A673 (cell line): Measurements from ENCODE around the gene PLAC1. TPM values are rescaled to one million over a fixed set of nuclear protein-coding genes. Genes with fewer than 3 reads are reported as not detected.

Experiments used
- BruUV-seq: library from RNA; stranded (reverse); fragments of 400-500 nt; replicated peaks from 2 replicates; lab custom pipeline; 2021; lab: Mats Ljungman, UMichigan
- CTCF ChIA-PET: fragments of 300-600 bp; sonication (Branson Sonifier 250); formaldehyde crosslinking; loops from one replicate; lab custom pipeline; 2022; ENCODE audit warnings: antibody characterized with exemption; lab: Charles Lee
- POLR2A ChIA-PET: fragments of 300-600 bp; sonication (Branson Sonifier 250); formaldehyde crosslinking; loops from one replicate; lab custom pipeline; 2022; ENCODE audit warnings: antibody characterized with exemption; ENCODE audit not compliant: low non-redundant PET; lab: Charles Lee
- DNase-seq: peaks from one replicate; pipeline ENCODE4 v3.0.0-alpha.2; 2015; ENCODE audit warnings: low spot score
- H3K27ac ChIP-seq: fragments of 200-600 bp; sonication (generic); 2 replicates; pipeline ENCODE4 v1.5.1; 2016; ENCODE audit warnings: mixed run types, low read depth, mild to moderate bottlenecking, mixed read lengths, antibody characterized with exemption, low read length; ENCODE audit not compliant: poor library complexity, severe bottlenecking
- H3K27me3 ChIP-seq: fragments of 200-600 bp; sonication (generic); replicated peaks from 2 replicates; pipeline ENCODE4 v1.6.1; 2017; ENCODE audit warnings: mixed run types, low read depth, mild to moderate bottlenecking, mixed read lengths, antibody characterized with exemption, low read length; ENCODE audit not compliant: insufficient read depth, poor library complexity
- H3K36me3 ChIP-seq: fragments of 200-600 bp; sonication (generic); 2 replicates; pipeline ENCODE4 v1.6.1; 2016; ENCODE audit warnings: mixed run types, mild to moderate bottlenecking, mixed read lengths, antibody characterized with exemption, low read length; ENCODE audit not compliant: insufficient read depth, poor library complexity, severe bottlenecking
- H3K4me1 ChIP-seq: fragments of 200-600 bp; sonication (generic); 2 replicates; pipeline ENCODE4 v1.6.1; 2017; ENCODE audit warnings: mixed run types, mild to moderate bottlenecking, mixed read lengths, antibody characterized with exemption, low read length; ENCODE audit not compliant: insufficient read depth, poor library complexity, severe bottlenecking
- H3K4me3 ChIP-seq: fragments of 200-600 bp; sonication (generic); 2 replicates; pipeline ENCODE4 v1.5.1; 2016; ENCODE audit warnings: low read depth, mixed run types, mild to moderate bottlenecking, mixed read lengths, low read length; ENCODE audit not compliant: poor library complexity, severe bottlenecking
- H3K9me3 ChIP-seq: fragments of 200-600 bp; sonication (generic); 2 replicates; pipeline ENCODE4 v1.6.1; 2016; ENCODE audit warnings: mixed run types, low read depth, mild to moderate bottlenecking, mixed read lengths, antibody characterized with exemption, low read length; ENCODE audit not compliant: poor library complexity, severe bottlenecking
- EZH2 ChIP-seq: fragments of 200-600 bp; sonication (generic); IDR thresholded peaks from 2 replicates; pipeline ENCODE4 v1.6.1; 2017; ENCODE audit warnings: borderline replicate concordance, low read depth, mild to moderate bottlenecking, mixed read lengths, antibody characterized with exemption, low read length; ENCODE audit not compliant: poor library complexity, severe bottlenecking
- intact Hi-C: fragments of 100-400 bp; cut with micrococcal nuclease; formaldehyde crosslinking; loops from one replicate; pipeline ENCODE4 v1.10.0; 2022; ENCODE audit not compliant: unreplicated experiment
- total RNA-seq: library from RNA; stranded (reverse); gene quantifications from 2 replicates; pipeline ENCODE4 v1.2.3, GENCODE V29; 2021
- TF ChIP-seq, protein P1 (sequence below): fragments of 300-800, 200-600 bp; sonication (generic); conservative IDR thresholded peaks from 2 replicates; pipeline ENCODE4 v1.5.1; 2017; ENCODE audit warnings: low read depth, mild to moderate bottlenecking, antibody characterized with exemption, low read length, moderate library complexity, mixed read lengths

PLAC1 gene
- total RNA-seq, 1 experiment from 2014 or later: 0.43 TPM

DNA sequence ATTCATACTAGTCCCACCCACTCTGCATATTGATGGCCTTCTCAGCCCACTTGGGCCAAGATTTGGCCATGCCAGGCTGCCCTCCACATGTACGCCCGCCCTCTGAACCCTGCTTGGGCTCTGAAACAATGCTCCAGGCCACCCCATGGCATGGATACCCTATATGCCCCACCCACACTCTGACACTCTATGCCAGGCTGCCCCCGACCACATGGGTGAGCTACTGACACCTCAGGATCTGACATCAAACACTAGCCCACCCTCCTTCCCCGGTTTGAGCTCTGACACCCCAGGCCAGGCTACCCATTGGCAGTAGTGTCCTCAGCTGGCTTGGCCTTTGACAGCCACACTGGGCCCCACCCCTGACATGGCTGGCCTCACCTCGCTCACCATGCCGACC is 128.8 kb downstream of the PLAC1 start:
- CTCF ChIA-PET: no interaction called here
- TF ChIP-seq, protein P1, sequence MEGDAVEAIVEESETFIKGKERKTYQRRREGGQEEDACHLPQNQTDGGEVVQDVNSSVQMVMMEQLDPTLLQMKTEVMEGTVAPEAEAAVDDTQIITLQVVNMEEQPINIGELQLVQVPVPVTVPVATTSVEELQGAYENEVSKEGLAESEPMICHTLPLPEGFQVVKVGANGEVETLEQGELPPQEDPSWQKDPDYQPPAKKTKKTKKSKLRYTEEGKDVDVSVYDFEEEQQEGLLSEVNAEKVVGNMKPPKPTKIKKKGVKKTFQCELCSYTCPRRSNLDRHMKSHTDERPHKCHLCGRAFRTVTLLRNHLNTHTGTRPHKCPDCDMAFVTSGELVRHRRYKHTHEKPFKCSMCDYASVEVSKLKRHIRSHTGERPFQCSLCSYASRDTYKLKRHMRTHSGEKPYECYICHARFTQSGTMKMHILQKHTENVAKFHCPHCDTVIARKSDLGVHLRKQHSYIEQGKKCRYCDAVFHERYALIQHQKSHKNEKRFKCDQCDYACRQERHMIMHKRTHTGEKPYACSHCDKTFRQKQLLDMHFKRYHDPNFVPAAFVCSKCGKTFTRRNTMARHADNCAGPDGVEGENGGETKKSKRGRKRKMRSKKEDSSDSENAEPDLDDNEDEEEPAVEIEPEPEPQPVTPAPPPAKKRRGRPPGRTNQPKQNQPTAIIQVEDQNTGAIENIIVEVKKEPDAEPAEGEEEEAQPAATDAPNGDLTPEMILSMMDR: no peak
- TF ChIP-seq EZH2: no peak
- Histone ChIP-seq H3K4me1 (no peaks in the 10 kb centered on the region), H3K27me3 (no peaks in the 10 kb centered on the region), H3K27ac (no peak overlapping the region), H3K4me3 (no peak overlapping the region), H3K9me3 (no peaks in the 10 kb centered on the region), H3K36me3 (no peaks in the 10 kb centered on the region)
- POLR2A ChIA-PET: no interaction called here
- intact Hi-C loops: no loop called here
- BruUV-seq: no TSS peak
- DNase-seq: no peak

DNA sequence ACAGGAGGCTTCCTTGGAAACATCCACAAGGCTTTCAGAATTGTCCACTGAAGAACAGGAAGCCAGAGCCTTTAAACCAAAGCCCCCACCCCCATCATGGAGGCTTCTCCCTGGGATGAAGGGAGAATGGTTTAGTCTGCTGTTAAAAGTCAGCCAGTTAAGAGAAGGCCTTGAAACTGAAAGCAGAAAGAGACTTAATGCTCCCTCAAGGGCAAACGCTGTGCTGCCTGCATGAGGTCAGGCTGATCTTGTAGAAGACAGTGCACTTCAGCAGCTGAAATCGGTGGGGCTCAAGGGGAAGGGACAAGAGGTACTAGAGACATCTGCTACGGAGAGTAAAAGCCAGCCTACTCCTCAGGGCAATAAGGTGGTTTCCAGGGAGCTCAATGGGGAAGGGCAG is 129.3 kb downstream of the PLAC1 start:
- H3K27me3 ChIP-seq: no peaks in the 10 kb centered on the region
- ChIA-PET CTCF (no interaction called here), POLR2A (no interaction called here)
- H3K36me3 ChIP-seq: no peaks in the 10 kb centered on the region
- H3K9me3 ChIP-seq: no peaks in the 10 kb centered on the region
- no peak overlapping the region for H3K4me3 ChIP-seq
- no peaks in the 10 kb centered on the region for H3K4me1 ChIP-seq
- intact Hi-C loops: no loop called here
- DNase-seq: no peak
- BruUV-seq: no TSS peak
- H3K27ac ChIP-seq: no peak overlapping the region
- TF ChIP-seq EZH2: no peak
- TF ChIP-seq, protein P1: no peak

DNA sequence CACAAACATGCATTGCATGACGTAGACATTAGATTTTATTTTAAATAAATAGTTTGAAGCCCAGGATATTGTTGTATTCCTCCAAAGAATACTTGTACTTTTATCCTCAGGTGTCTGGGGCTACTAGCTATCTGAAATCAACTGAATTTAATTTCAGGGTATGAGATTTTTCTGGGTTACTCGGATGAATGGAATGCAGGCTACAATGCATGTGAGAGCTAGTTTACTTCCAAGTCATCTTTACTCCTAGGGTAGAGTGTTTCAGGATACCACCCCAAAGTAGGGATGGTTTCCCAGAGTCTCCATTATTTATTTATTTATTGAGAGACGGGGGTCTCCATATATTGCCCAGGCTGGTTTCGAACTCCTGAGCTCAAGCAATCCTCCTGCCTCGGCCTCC is 131.9 kb downstream of the PLAC1 start:
- H3K4me3 ChIP-seq: no peak overlapping the region
- no peak for DNase-seq
- BruUV-seq: no TSS peak
- no peaks in the 10 kb centered on the region for H3K27me3 ChIP-seq
- CTCF ChIA-PET: no interaction called here
- no peaks in the 10 kb centered on the region for H3K4me1 ChIP-seq
- H3K36me3 ChIP-seq: no peaks in the 10 kb centered on the region
- POLR2A ChIA-PET: no interaction called here
- intact Hi-C loops: no loop called here
- H3K27ac ChIP-seq: no peak overlapping the region
- no peaks in the 10 kb centered on the region for H3K9me3 ChIP-seq
- TF ChIP-seq, protein P1: no peak
- no peak for TF ChIP-seq EZH2
